GM19351 (cell line): Measurements from ENCODE around the gene VSTM4.

Source experiments
- ATAC-seq: cut with Tn5 transposase; IDR thresholded peaks from one replicate; pipeline ENCODE4 v1.9.1; 2021; ENCODE audit warnings: mild to moderate bottlenecking, moderate library complexity; ENCODE audit not compliant: unreplicated experiment

VSTM4 gene

GRCh38 chr10:49049660-49050059, 65.7 kb downstream of the VSTM4 start:
- no peak for ATAC-seq

GRCh38 chr10:49047128-49047639, 68.1 kb downstream of the VSTM4 start:
- no peak for ATAC-seq

GRCh38 chr10:49044293-49045193, 70.8 kb downstream of the VSTM4 start:
- ATAC-seq = no peak

- no peak for ATAC-seq
Observed at GRCh38 chr10:49040601-49041000, 74.7 kb downstream of the VSTM4 start.

GRCh38 chr10:49039409-49039808, 75.9 kb downstream of the VSTM4 start:
- no peak for ATAC-seq

- no peak for ATAC-seq
Observed at GRCh38 chr10:49038711-49039110, 76.6 kb downstream of the VSTM4 start.

GRCh38 chr10:49037187-49037586, 78.1 kb downstream of the VSTM4 start:
- ATAC-seq = no peak

GRCh38 chr10:49036638-49037037, 78.7 kb downstream of the VSTM4 start:
- ATAC-seq = no peak

GRCh38 chr10:49035920-49036319, 79.4 kb downstream of the VSTM4 start:
- ATAC-seq = no peak

- no peak for ATAC-seq
Observed at GRCh38 chr10:49034925-49035324, 80.4 kb downstream of the VSTM4 start.

GRCh38 chr10:49033939-49034338, 81.4 kb downstream of the VSTM4 start:
- ATAC-seq = no peak

GRCh38 chr10:49029666-49030065, 85.7 kb downstream of the VSTM4 start:
- ATAC-seq = no peak

- ATAC-seq = no peak
Observed at GRCh38 chr10:49028639-49029038, 86.7 kb downstream of the VSTM4 start.

GRCh38 chr10:49025347-49025983, 89.9 kb downstream of the VSTM4 start:
- ATAC-seq = no peak

GRCh38 chr10:49024484-49024883, 90.8 kb downstream of the VSTM4 start:
- no peak for ATAC-seq

GRCh38 chr10:49023752-49024151, 91.6 kb downstream of the VSTM4 start:
- no peak for ATAC-seq

- ATAC-seq = no peak
Observed at GRCh38 chr10:49023071-49023470, 92.3 kb downstream of the VSTM4 start.

- no peak for ATAC-seq
Observed at GRCh38 chr10:49021685-49022084, 93.6 kb downstream of the VSTM4 start.

- no peak for ATAC-seq
Observed at GRCh38 chr10:49015700-49016099, 99.6 kb downstream of the VSTM4 start.

- no peak for ATAC-seq
Observed at GRCh38 chr10:49012603-49013002, 102.7 kb downstream of the VSTM4 start.

GRCh38 chr10:49011756-49012155, 103.6 kb downstream of the VSTM4 start:
- no peak for ATAC-seq

- no peak for ATAC-seq
Observed at GRCh38 chr10:49010865-49011264, 104.5 kb downstream of the VSTM4 start.
